Subcutaneous adipose tissue (tissue), 4 donors: ENCODE results near the gene EXTL1. TPM values are rescaled to one million over a fixed set of nuclear protein-coding genes. Genes with fewer than 3 reads are reported as not detected.

ENCODE experiments used
- CTCF ChIP-seq: fragments of 450-650 bp; IDR thresholded peaks from one replicate; pipeline ENCODE4 v1.5.1; 2016; ENCODE audit warnings: low read depth, mild to moderate bottlenecking, control low read depth, antibody characterized with exemption, moderate library complexity
- total RNA-seq, 4 donors: library from RNA; depleted of rRNA; stranded (reverse); fragments of >200 nt; gene quantifications; one replicate each; pipeline ENCODE4 v1.1.0, GENCODE V29; 2016

Gene EXTL1
- total RNA-seq, 4 donors from 2014 or later, result not detected

GRCh38 chr1:25993197-25993951, 28.2 kb upstream of the EXTL1 start:
- no peak for TF ChIP-seq CTCF

GRCh38 chr1:25994402-25995150, 27.0 kb upstream of the EXTL1 start:
- TF ChIP-seq CTCF, result no peak

- TF ChIP-seq CTCF, result no peak
These were observed 24.4 kb upstream of the EXTL1 start for GRCh38 chr1:25996966-25997827.

DNA sequence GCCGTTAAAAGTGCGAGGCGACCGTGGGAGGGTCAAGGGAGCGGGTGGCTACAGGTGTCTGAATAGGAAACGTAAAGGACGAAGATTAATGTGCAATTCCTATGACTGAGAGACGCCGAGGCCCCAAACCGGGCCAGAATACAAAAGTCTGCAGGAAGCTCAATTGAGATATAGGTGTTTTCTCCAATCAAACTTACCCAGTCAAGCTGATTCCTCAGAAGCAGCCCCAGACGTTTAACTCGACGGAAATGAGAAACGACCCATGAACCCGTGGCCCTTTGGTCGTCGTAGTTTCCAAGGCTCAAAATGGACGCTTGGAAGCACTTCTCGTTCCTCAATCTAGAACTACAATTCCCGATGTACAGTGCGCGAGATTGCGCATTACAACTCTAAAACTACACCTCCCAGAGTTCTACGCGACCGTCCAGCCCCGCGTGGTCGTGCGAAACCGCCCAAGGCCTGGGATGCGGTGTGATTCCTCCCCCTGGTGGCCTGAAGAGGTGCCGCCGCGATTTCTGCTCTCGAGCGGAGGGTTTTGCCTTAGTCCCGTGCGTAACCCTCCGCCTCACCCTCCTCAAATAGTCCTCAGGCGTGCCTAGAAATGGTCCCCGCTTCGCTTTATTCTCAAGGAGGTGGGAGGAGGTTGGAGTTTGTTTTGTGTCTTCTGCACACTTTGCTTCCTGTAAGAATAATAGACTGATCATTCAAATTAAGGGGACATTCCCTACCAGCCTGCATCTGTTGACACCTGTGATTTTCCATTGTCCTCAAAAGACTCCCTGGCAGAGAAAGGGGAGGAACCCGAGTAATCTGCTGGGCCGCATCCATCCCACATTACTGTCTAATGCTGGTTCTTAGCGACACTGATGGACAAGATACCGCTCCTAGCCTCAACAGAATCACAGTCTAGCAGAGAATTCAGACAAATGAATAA, 23.5 kb upstream of the EXTL1 start, which contains the start of gene PAFAH2:
PAFAH2 (minus strand) TSS at position 236 of the 934 bp plus-strand sequence. CDS start 7,247 bp downstream, outside the sequence.
- TF ChIP-seq CTCF, result no peak

DNA sequence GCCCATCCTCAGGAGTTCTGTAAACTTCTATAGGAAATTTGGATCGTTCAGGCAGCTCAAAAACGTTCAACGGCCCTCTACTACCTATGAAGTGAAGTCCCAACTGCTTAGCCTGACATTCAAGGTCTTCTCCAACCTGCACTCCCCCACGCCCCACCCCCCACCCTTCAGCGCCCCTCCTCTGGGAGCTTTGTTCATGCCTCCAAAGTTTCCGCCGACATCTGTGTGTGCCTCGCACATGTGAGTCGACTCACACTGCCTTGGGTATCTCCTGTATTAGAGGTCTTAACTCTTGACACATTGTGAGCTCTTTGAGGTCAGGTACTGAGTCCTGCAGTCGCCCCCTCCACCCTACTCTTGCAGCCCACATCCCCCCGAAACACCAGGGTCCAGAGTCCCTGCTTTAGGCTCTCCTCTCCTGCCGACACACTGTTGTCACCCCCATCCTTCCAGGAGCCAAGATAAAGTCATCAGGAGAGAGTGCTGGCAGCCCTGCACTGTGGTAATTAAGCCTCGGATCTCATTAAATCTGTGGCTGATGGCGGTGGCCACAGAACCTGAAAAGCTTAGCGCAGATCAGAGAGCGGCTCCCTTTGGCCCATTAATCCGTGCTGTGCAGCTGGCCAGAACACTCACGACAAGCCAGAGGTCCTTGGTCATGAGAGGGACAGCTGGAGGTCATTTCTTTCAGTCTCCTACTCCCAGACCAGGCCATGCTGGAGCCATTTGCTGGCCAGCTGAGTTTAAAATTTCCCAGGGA, 22.4 kb upstream of the EXTL1 start:
- TF ChIP-seq CTCF, result no peak

DNA sequence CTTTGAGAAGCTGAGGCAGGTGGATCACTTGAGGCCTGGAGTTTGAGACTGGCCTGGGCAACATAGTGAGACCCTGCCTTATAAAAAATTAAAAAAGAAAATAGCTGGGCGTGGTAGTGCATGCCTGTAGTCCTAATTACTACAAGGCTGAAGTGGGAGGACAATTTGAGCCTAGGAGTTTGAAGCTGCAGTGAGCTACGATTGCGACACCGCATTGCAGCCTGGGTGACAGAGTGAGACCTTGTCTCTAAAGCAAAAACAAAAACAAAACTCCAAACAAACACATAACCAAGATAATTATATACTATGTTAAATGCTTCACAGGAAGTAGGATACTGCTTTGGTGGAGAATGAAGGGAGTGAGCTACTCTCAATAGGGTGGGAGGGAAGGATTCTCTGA, 18.3 kb upstream of the EXTL1 start:
- no peak for TF ChIP-seq CTCF
